Cerebellar cortex (tissue), 1 donor: ENCODE results near the gene HES7.
A peak's percentile ranks its signal among the peaks of the same experiment; 100 is the strongest.
"Not testable (repeated sequence)": the region's sequence is repeated elsewhere in the genome, so short reads cannot be mapped to it uniquely, and the experiment has no call there.

Experiments used
- DNase-seq: peaks from one replicate; pipeline ENCODE4 v3.0.0-alpha.2; 2015; ENCODE audit warnings: low spot score

HES7 gene

GRCh38 chr17:8100763-8101162, 23.1 kb downstream of the HES7 start:
- DNase-seq: no peak

DNA sequence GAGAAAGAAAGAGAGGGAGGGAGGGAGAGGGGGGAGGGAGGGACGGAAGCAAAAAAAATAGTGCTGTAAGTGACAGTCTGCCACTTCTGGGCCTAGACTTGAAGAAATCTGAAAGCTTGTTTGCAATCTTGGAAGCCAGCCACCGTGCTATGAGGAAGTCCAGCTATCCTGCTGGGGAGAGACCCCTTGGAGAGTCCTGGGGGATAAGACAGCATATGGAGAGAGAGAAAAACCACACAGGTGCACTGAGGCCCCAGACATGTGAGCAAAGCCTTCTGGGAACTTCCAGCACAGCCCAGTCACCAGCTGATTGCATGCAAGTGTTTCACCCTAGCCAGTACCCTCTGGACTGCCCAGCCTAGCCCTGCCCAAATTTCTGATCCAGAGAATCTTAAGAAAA, 23.8 kb downstream of the HES7 start:
- no peak for DNase-seq

DNA sequence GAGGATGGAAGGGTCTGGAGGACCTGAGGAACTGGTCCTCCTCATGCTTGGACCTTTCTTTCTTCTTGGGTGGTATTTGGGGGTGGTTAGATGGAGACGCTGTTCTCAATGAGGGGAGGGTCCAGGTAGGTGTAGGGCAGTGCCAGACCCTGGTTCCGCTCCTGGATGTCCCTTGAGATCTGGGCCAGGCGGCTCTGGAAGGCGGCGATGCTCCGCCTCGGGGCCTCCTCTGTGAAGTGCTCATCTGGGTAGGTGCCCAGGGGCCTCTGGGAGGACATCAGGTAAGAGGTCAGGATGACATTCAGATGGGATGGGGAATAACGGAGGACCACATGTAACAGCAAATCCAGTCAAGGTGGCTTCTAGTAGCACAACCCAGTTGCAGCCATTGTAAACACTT, 27.4 kb downstream of the HES7 start:
- no peak for DNase-seq

DNA sequence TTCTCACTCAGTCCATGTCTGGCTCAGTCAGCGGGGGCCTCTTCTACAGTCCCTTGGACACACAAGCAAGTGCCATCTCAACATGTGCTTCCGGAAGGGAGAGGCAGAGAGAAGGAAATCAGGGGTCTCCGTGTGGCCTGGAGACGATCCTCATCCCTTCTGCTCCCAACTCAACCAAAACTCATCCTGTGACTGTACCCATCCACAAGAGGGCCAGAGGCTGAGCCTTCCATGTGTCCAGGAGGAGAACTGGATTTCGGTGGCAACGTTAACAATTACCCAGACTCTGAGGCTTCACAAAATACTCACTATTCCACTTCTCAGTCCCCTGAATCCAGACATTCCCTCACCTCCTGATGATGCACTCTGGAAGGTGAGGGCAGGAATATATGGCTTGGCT, 28.5 kb downstream of the HES7 start:
- no peak for DNase-seq

GRCh38 chr17:8091033-8091687, 32.7 kb downstream of the HES7 start:
- no peak for DNase-seq

DNA sequence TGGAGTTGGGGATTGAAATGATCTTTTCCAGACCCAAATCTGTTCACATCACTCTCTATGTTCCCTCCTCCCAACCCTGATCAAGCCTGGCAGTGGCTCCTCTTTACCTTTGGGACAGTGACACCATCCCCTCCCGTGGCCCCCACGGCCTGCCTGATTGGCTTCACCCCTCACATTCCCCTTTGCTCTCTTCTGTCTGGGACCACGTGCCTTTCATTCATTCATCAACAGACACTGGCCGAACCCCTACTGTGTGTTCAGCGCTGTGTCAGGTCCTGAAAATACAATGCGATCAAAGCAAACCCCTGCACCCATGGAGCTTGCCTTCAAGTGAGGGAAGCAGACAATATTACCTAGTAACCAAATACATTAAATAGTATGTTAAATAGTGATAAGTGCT, 34.2 kb downstream of the HES7 start:
- no peak for DNase-seq

GRCh38 chr17:8087952-8088230, 36.0 kb downstream of the HES7 start:
- DNase-seq: no peak

DNA sequence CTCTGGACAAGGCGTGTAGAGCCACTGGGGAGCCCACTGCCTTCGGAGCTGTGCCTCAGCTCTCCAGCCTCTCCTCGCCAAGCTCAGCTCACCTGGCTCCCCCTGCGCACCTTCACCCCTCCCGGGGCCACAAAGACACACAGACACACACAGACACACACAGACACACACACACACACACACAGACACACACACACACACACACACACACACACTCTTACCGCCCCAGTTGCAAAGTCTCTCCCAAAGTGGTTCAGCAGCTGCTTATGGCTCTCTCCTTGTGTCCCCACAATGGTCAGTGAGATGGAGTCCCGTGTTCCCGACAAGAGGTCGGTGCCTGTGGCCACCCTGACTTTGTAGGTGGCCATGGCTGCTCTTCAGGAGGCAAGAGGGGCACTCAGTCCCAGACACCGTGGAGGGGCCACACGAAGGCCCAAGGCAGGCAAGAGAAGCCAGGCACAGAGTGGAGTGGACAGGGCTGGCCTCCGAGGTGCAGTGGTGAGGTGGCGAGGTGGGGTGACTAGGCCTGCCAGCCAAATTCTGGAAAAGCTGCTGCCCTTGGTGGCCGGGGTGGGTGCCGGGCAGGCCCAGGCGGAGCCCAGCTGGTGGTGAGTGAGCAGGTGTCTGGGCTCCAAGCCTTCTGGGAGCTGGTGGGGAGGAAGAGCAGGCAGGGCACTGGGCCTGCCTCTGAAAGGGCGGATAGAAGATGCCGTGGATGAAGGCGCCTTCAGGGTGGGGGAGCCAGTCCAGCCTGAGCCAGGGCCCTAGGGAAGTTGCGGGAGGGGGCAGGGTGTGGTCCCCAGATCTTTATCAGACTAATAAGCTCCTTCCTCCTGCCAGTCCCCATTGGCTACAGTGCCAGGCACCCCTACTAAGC, 36.6 kb downstream of the HES7 start, which contains the start of gene ALOX12B:
Gene ALOX12B (minus strand): TSS at position 642 of the 877 bp plus-strand sequence. CDS start 274 bp downstream, at position 368.
- DNase-seq: no peak

DNA sequence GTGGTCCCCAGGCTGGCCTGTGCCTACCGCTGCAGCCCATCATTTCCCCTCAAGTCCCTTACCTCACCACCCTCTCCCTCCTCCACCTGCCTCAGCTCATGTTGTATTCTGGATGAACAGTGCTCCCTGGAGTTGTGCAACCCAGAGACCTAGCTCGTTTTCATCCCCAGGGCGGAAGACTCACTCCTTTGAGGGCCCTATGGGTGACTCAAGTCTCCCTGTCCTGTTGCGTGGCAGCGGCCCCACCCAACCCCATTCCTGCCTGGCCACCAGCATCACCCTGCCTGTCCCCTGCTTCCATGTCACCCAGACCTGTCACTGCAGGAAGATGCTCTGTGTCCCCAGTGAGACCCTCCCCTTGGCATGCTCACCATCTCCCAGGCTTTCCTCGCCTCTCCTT, 39.7 kb downstream of the HES7 start:
- DNase-seq: no peak

- no peak for DNase-seq
Observed at GRCh38 chr17:8082292-8082691, 41.6 kb downstream of the HES7 start.

GRCh38 chr17:8081876-8082275, 42.0 kb downstream of the HES7 start:
- no peak for DNase-seq

DNA sequence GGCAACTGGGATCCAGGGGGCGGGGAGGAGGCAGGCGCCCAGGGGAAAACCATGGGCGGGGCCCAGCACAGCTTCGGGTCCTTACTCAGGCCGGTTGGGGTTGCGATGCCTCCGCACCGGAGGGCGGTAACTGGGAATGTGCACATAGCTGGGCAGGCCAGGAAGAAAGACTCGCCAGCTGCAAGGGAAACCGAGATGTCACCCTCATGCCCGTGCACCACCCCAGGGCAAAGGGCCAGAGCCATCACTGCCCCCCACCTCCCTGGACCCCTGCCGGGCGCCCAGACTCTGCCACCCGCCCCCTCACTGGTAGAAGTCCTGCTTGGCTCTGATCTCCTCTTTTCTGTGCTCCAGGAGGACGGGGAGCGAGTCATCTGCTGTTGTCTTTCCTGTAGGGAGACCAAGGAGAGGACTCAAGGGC, 43.1 kb downstream of the HES7 start:
- DNase-seq: no peak

GRCh38 chr17:8080208-8080798, 43.6 kb downstream of the HES7 start:
- DNase-seq: no peak

DNA sequence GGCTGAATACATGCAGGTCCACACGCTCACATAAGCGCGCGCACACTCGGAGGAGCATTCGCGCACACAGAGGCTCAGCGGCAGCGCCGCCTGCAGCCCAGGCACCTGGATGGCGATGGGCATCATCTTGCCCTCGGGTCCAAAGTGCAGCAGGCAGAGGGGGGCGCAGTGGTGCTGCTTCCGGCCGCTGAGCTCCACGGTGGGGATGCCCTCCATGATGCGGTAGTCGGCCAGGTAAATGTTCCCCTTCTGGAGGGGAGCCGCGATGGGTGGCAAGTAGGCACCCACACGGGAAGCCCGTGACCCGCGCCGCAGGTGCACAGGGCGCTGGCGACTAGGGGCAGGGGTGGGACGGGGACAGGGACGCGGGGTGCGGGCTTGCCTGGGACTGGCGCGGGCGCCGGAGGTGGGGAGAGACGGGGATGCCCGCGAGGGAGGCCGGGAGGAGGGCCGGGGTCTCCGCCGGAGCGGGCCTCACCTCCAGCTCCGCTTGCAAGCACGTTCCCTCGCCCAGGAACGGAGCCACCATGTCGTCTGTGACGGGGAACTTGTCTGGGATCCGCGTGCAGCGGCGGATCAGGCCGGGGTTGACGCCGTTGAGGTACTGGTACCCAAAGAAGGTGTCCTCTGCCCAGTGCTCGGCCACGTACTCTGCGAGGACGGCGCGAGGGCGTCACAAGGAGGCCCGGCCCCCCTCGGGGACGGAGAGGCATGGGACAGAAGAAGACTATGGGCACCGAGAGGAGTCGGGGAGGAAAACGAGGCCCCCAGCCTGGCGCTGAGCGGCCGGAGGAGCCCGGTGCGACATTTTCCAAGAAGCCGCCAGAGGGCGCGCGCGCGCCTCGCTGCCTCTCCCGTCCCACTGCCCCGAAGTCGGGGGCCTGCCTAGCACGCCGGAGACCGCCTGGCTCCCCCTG, 44.4 kb downstream of the HES7 start:
- peak; percentile 73 for DNase-seq

- DNase-seq: not testable (repeated sequence)
Observed at GRCh38 chr17:8077939-8078338, 46.0 kb downstream of the HES7 start.

GRCh38 chr17:8076502-8077266, 47.2 kb downstream of the HES7 start:
- no peak for DNase-seq

GRCh38 chr17:8075574-8076342, 48.1 kb downstream of the HES7 start:
- no peak for DNase-seq

- no peak for DNase-seq
Observed at GRCh38 chr17:8075081-8075480, 48.8 kb downstream of the HES7 start.

GRCh38 chr17:8074554-8074953, 49.4 kb downstream of the HES7 start:
- no peak for DNase-seq

GRCh38 chr17:8073627-8074484, 50.0 kb downstream of the HES7 start:
- DNase-seq: peak; percentile 72
